Skin of body (tissue), 2 donors: ENCODE measurements around the gene MRGPRE. TPM values are rescaled to one million over a fixed set of nuclear protein-coding genes. Genes with fewer than 3 reads are reported as not detected.

Experiments used
- DNase-seq: peaks from one replicate; lab custom pipeline; 2025; lab: John Stamatoyannopoulos, UW
- total RNA-seq: library from RNA; depleted of rRNA; stranded (reverse); fragments of >200 nt; gene quantifications from one replicate; pipeline ENCODE4 v1.2.3, GENCODE V29; 2014

The MRGPRE gene
- total RNA-seq, 1 donor from 2014 or later = not detected

DNA sequence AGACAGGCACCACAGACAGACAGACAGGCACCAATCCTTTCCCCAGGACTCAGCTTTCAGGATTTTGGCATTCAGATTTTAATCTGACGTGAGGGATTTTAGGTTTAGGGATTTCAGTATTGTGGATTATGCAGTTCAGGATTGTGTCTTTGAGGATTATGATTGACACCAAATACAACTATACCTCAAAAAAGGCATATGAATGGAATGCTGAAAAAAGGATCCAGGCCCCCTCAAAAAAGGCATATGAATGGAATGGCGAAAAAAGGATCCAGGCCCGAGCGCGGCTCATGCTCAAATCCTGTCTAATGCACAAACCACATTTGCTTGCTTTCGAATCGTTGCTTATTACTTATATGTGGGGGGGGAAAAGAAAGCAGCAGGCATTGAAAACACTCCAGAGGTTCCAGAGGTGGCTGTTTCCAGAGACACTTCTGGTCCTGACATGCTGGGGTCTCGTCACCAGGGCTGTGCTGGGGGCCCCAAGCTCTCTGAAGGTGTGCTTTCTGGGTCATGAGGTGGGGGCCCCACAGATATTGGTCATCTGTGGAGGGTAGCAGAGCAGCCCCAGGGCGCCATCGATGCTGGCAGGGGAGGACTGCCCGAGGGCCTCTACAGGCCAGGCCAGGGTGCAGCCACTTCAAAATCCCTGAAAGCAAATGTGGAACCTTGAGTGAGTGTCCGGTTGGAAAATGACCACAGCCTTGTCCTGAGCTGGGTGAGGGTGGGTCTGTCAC, 50.3 kb downstream of the MRGPRE start:
- no peak for DNase-seq

- no peak for DNase-seq
Measured at GRCh38 chr11:3180869-3181268, 51.3 kb downstream of the MRGPRE start.

GRCh38 chr11:3178349-3178748, 53.9 kb downstream of the MRGPRE start:
- no peak for DNase-seq

DNA sequence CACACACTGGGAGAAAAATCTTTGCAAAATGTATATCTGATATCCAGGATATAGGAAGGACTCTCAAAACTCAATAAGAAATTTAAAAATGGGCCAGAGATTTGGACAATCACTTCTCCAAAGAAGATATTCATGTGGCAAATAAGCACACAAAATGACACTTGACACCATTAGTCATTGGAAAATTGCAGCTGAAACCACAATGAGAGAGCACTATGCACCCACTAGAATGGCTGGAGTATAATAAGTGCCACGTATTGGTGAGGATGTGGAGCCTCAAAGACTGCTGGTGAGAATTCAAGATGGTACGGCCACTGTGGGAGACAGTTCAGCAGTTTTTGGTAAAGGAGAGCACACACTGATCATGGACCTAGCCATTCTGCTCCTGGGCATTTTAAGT, 54.3 kb downstream of the MRGPRE start:
- DNase-seq = no peak

Other genes starting within 250 kb of the MRGPRE start
- 129 TPM for gene NAP1L4, start 240.1 kb downstream of the MRGPRE start, total RNA-seq
- 23.6 TPM for gene CARS1, start 175.0 kb downstream of the MRGPRE start, total RNA-seq
- 19.6 TPM for gene OSBPL5, start 67.1 kb downstream of the MRGPRE start, total RNA-seq
- not detected for gene MRGPRG, start 13.6 kb downstream of the MRGPRE start, total RNA-seq
- gene ZNF195, start 146.7 kb upstream of the MRGPRE start, total RNA-seq = 15.8 TPM